RCC 7860 (cell line): ENCODE results near the gene CBX7.

Experiments
- DNase-seq: peaks from one replicate; pipeline ENCODE4 v3.0.0-alpha.2; 2015; ENCODE audit warnings: low spot score
- FAIRE-seq: peaks from 2 replicates; lab custom pipeline; 2012; peaks lifted over from hg19 to GRCh38; lab: Jason Lieb, UNC

The CBX7 gene

DNA sequence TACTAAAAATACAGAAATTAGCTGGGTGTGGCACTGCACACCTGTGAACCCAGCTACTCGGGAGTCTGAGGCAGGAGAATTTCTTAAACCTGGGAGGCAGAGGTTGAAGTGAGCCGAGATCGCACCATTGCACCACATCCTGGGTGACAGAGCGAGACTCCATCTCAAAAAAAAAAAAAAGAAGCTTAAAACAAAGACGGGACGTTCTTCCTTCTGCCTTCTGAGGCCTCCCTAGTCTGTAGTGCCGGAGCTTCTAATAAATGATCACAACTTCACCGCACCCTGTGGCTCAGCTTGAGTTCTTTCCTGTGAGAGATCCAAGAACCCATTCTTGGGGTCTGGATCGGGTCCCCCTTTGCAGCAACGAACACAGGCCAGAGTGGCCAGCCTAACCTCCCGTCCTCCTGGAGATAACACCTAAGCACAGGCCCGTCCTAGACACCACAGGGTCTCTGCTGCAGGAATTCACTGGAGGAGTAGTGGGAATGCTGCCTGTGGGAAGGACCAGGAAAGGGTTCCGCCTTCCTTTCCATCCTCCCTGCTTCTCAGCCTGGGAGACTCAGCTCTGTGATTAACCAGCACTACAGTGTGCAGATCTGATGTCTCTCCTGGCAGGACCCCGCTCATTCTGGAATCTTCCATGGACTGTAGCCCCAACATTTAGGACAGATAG, 57.6 kb downstream of the CBX7 start:
- DNase-seq (no peak), FAIRE-seq (no peak)

DNA sequence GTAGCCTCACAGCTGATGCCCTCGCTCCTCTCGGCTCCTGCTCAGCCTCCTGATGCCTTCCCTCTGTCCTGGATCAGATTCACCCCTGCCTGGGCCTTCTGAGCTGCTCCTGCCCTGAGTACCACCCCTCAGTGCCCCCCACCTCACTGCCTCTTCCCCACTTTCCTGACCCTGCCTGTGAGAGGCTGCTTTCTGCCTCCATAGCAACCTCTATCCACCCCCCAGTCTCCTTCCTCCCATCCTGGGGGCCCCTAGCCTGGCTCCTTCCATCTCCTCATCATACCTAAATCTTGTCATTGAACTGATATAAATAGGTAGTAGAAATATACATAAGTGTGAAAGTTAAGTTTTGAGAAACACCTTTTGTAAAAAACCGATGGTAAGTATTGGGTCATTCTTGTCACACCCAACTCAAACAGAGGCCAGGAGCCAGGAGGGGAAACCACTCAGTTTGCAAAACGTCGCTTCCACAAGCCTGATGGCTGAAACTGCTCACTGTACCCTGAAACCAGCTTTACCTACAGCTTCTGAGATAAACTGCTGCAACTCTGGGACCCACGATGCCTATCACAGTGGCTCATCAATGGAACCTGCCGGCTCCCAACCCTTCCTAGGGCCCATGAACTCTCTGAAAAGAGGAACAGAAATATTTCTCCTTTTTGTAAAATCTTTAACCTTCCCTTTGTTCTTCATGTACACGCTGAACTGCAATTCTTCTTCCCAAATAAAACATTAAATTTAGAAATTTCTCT, 60.2 kb downstream of the CBX7 start:
- DNase-seq (no peak), FAIRE-seq (no peak)

DNA sequence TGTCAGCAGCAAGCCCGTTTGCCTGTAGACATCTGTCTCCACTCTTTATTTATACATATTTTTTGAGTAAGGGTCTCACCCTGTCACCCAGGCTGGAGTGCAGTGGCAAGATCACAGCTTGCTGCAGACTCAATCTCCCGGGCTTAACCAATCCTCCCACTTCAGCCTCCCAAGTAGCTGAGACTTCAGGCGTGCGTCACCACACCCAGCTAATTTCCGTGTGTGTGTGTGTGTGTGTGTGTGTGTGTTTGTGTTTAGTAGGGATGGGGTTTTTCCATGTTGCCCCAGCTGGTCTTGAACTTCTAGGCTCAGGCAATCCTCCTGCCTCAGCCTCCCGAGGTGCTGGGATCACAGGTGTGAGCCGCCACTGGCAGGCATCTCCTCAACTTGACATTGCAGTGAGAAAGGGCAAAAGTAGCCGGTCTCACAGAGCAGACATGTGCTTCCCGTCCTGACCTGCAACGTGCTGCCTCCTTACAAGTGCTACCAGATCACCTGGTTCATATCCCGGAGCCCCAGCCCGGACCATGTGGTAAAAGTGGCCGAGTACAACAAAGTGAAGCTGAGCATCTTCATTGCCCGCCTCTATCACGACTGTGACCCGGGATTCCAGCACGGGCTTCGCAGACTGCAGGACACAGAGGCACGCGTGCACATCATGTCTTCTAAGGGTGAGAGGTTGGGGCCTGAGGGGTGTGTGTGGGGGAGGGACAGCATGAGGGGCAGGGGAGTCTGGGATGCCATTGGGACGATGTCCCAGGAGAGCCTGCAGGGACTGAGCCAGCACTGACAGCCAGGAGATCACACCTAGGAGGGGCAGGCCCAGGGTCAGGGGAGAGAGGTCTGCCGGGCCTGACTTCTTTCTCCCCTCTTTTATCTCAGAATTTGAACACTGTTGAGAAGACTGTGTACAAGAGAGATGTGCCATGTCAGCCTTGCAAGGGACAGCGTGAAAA, 61.1 kb downstream of the CBX7 start:
- no peak for DNase-seq
- no peak for FAIRE-seq

DNA sequence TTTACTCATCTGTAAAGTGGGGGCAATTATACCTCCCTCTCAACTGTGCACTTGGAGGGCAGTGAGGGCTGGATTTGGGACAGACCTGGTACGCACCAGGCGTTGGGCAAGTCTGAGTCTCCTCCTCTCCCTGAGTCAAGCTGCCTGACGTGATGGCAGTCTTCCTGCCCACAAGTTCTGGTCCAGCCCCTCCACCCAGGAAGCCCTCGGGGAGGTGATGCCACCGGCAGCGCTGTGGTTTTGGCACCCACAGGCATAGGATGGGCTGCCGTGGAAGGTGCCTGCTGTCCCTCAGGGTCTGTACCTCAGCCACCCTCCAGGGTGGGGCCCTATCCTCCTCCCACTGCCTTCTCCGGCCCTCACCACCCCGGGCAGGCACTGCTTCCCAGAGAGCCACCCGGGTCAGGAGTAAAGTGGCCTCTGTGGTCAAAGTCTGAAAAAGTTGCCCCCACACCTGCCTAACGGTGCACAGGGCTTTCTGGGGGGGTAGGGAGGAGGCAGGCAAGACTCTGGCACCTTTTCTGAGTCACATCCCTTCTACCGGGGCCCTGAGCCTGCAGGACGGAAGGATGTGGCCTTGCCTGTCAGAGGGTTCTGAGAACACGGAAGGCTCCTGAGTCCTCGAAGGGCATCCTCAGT, 61.9 kb downstream of the CBX7 start:
- no peak for FAIRE-seq
- DNase-seq, result peak; percentile 33

DNA sequence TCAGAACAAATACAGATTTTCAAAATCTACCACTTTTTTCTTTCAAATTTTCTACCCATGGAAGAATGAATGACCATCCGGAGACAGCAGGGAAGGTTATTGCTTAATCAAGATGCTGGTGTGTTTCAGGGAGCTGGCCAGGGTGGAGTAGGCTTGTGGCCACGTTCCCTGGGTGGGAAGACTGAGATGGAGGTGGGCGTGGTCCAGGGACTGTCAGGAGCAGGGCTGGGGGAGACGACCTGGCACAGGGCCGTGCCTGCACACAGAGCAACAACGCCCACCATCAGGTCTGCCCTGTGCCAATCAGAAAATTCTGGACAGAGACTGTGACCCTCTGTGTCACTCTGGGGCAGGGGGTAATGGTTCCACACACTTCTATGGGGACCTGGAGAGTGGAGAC, 62.6 kb downstream of the CBX7 start:
- FAIRE-seq (no peak), DNase-seq (no peak)

DNA sequence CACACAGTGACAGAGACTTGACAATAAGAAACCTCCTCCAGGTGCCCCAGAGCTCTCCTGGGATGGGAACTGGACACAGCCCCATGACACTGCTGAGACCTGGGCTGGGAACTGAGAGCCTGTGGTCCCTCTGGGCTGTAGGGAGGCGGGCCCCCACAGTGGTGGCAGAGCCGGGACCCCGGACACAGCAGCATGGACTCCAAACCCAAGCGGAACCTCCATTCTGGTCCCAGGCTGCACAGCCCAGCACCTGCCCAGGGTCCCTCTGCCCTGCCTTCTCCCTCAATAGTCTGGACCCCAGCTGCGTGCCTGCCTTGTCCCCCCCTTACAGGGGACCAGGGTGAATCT, 63.8 kb downstream of the CBX7 start:
- DNase-seq (no peak), FAIRE-seq (no peak)

DNA sequence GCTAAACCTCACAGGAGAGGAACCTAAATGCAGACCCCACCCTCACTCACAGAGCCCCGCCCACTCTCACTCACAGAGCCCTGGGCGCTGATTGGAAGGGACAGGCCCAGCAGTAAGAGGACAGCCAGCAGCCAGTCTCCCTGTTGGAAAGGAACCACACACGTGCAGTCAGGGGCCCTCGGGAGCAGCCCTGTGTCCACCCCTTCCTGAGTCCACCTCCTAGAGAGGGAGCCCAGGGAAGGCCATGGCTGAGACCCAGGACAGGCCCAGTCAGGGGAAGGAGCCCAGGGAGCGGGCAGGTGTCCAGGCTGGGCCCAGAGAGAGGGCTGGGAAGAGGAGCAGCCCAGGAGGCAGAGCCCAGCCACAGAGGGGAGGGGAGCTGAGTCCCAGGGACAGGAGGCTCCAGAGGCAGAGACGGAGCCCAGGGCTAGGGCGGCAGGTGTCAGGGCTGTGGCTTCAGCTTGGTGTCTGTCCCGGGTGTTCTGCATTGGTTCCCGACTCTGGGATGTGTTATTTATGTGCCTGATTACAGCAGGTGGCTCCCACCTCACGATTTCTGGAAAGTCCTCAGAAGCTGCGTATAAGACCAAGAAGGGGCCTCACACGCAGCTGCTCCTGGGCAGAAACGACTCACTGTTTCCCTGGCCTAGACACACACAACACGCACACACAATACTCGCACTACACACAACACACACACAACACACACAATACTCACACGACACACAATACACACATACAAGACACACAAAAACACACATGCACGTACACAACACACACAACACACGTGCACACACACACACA, 64.4 kb downstream of the CBX7 start:
- DNase-seq (no peak), FAIRE-seq (no peak)

DNA sequence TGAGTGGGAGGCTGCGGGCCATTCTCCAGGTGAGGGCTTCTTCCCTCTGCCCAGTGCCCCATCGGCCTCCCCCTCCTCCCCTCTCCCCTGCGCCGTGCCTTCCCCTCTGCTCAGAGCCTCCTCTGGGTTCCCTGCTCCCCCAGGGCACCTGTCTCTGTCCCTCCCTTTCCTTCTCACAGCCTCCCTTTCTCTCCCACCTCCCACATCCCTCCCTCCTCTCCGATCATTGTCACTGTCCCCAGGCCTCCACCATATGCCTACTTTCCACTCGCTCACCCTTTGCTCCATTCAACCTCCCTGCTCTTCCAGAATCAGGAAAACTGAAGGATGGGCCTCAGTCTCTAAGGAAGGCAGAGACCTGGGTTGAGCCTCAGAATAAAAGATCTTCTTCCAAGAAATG, 65.4 kb downstream of the CBX7 start:
- FAIRE-seq (no peak), DNase-seq (no peak)

DNA sequence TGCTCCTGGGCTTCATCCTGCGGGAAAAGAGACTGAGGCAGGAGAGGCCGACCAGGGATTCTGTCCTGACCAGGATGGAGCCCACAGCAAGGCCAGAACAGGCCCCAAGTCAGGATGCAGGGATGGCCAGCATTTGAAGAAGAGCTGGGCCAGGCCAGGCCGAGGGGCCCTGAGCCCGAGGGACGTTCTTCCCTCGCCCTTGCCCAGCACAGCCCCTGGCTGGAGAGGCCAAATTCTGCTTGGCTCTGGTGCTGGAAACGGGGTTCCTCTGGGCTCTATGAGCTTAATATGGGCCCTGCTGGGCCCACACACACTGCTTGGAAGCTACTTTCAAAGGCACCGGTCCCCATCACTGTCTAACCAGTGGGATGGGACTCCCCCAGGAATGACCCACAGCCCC, 67.8 kb downstream of the CBX7 start:
- FAIRE-seq (no peak), DNase-seq (no peak)

DNA sequence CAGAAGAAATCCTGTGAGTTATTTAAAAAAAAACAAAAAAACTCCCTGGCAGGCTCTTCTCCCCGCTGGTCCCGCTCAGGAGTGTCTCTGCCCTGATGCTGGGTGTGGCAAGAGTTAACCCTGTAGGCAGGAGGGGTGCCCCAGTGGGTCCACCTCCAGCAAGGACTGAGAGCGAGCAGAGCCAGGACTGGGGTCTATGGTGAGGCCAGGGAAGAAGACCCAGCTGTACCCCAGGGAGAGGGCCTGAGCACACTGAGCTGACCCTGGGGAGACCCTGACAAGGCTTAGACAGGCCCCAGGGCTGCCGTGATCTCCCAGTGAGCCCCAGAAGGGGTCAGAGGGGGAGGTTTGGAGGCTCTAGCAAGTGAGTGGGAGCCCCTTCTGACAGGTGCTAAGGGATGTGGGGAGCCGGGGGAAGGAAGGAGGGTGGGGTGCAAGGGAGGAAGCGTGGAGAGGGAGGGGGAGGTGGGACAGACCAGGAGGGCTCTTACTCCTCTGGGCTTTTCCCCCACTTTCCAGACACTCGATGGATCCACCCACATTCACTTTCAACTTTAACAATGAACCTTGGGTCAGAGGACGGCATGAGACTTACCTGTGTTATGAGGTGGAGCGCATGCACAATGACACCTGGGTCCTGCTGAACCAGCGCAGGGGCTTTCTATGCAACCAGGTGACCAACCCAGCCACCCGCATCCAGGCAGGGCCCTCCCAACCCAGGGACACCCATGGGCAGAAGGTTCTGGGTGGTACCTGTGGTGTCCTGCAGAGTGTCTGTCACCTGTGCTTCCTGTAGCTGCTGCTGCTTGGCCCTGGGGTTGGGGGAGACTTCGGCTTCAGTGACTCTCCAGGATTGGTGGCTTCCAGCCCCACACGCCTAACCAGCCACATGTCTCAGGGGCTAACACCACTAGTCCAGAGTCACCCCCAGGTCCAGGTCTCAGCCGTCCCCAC, 69.0 kb downstream of the CBX7 start:
- DNase-seq, result no peak
- FAIRE-seq, result no peak

DNA sequence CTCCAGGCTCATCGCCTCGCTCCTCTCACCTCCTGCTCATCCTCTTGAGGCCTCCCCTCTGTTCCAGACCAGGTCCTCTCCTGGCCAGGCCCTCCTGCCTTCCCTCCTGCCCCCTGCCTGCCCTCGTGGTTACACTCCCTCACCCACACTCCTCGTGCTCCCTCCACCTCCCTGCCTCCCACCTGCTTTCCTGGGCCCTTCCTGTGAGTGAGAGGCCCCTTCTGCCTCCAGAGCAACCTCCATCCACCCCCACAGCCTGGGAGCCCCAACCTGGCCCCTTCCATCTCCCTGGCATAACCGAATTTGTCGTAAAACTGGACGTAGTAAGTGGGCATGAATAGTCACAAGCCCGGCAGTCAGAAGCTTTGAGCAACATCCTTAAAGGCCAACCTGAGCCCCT, 70.9 kb downstream of the CBX7 start:
- FAIRE-seq (no peak), DNase-seq (no peak)

DNA sequence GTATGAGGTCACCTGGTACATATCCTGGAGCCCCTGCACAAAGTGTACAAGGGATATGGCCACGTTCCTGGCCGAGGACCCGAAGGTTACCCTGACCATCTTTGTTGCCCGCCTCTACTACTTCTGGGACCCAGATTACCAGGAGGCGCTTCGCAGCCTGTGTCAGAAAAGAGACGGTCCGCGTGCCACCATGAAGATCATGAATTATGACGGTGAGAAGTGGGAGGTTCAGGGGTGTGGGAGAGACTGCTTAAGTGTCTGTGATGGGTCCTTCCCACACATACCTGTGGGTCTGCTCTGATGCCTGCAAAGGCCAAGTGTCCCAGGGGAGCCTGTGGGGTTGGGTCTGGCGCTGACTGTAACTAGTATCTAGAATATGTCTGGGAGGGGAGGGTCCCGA, 71.5 kb downstream of the CBX7 start:
- DNase-seq, result no peak
- no peak for FAIRE-seq
